ENCODE results near the gene IL31.

Gene IL31

GRCh38 chr12:122126713-122127597 is 47.1 kb downstream of the IL31 start:
- DNase-seq: no peak

- DNase-seq: no peak
Measured at GRCh38 chr12:122126342-122126635, 47.7 kb downstream of the IL31 start.

GRCh38 chr12:122125452-122126341 is 48.3 kb downstream of the IL31 start:
- DNase-seq: no peak

- DNase-seq: no peak
Measured at GRCh38 chr12:122124370-122124769, 49.7 kb downstream of the IL31 start.

GRCh38 chr12:122123761-122124145 is 50.3 kb downstream of the IL31 start:
- no peak for DNase-seq

- DNase-seq: peak; percentile 71 to 76
Measured at GRCh38 chr12:122123051-122123760, 50.8 kb downstream of the IL31 start.

Measured in SHP77 (cell line).